ENCODE results near the gene TMA7.

GRCh38 chr3:48408823-48409281, 31.2 kb upstream of the TMA7 start:
- TF ChIP-seq CEBPB (IDR thresholded peaks at IDR 0.05; ENCODE audit: borderline replicate concordance in 1 of 2, low read depth in 2 of 2, low read length in 2 of 2) (no peak), POLR2A (IDR thresholded peaks at IDR 0.05; ENCODE audit: low read depth, low read length) (no peak), RAD21 (IDR thresholded peaks at IDR 0.05; ENCODE audit: insufficient read depth, low read depth, low read length) (no peak), TARDBP (IDR thresholded peaks at IDR 0.05; ENCODE audit: borderline replicate concordance) (no peak), TAF1 (IDR thresholded peaks at IDR 0.05; ENCODE audit: borderline replicate concordance, low read depth, low read length) (no peak), CTCF (IDR thresholded peaks at IDR 0.05 in 2 of 3, conservative IDR thresholded peaks at IDR 0.05 in 1 of 3; ENCODE audit: control insufficient read depth in 2 of 3, extremely low read depth in 1 of 3, insufficient read depth in 1 of 3, low read depth in 3 of 3, low read length in 3 of 3) (peak; percentile 7 to 20 (median 9); a peak in 3 of 6 replicates), YBX1 (IDR thresholded peaks at IDR 0.05) (no peak)
- TF ChIP-seq, protein P1, sequence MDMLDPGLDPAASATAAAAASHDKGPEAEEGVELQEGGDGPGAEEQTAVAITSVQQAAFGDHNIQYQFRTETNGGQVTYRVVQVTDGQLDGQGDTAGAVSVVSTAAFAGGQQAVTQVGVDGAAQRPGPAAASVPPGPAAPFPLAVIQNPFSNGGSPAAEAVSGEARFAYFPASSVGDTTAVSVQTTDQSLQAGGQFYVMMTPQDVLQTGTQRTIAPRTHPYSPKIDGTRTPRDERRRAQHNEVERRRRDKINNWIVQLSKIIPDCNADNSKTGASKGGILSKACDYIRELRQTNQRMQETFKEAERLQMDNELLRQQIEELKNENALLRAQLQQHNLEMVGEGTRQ (IDR thresholded peaks at IDR 0.05; ENCODE audit: borderline replicate concordance, low read depth, low read length): no peak
- TF ChIP-seq, protein P2, sequence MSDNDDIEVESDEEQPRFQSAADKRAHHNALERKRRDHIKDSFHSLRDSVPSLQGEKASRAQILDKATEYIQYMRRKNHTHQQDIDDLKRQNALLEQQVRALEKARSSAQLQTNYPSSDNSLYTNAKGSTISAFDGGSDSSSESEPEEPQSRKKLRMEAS (IDR thresholded peaks at IDR 0.05; ENCODE audit: low read depth, low read length): no peak

Data from GM12878 (cell line).